Psoas muscle (tissue), 8 donors: ENCODE measurements around the gene SLC7A5. TPM values are rescaled to one million over a fixed set of nuclear protein-coding genes. Genes with fewer than 3 reads are reported as not detected.

Experiments
- ATAC-seq, 4 donors: fragments of 200-7000 bp; cut with Tn5 transposase; one replicate each; pipeline ENCODE4 v1.9.1; 2020; ENCODE audit warnings: moderate library complexity in 3 of 4, mild to moderate bottlenecking in 2 of 4
- DNase-seq, 2 donors: peaks; one replicate each; pipeline ENCODE4 v3.0.0-alpha.2; 2020
- H3K27ac ChIP-seq: fragments of 200-600 bp; one replicate; pipeline ENCODE4 v1.8.0; 2022
- H3K27me3 ChIP-seq, 3 donors: fragments of 200-600 bp in 1 of 3; one replicate each; pipeline versions ENCODE4 v1.6.1 to v1.8.0; 2013 to 2022; ENCODE audit warnings: low read length in 2 of 3, mild to moderate bottlenecking in 2 of 3, moderate library complexity in 1 of 3; ENCODE audit not compliant: insufficient read depth in 3 of 3
- H3K36me3 ChIP-seq, 2 donors: fragments of 200-600 bp in 1 of 2; one replicate each; pipeline versions ENCODE4 v1.6.1 to v1.8.0; 2013 to 2022; ENCODE audit warnings: low read depth in 1 of 2, mild to moderate bottlenecking in 1 of 2, moderate library complexity in 1 of 2; ENCODE audit not compliant: insufficient read depth in 1 of 2
- H3K4me1 ChIP-seq: fragments of 200-600 bp; one replicate; pipeline ENCODE4 v1.8.0; 2022
- H3K4me3 ChIP-seq: fragments of 200-600 bp; one replicate; pipeline ENCODE4 v1.8.0; 2022; ENCODE audit warnings: mild to moderate bottlenecking
- H3K9me3 ChIP-seq: fragments of 200-600 bp; one replicate; pipeline ENCODE4 v1.8.0; 2022
- CTCF ChIP-seq: fragments of 200-600 bp; IDR thresholded peaks from one replicate; pipeline ENCODE4 v1.8.0; 2022; ENCODE audit warnings: antibody characterized with exemption
- WGBS, 3 donors: extraction: QIAGEN DNeasy Blood & Tissue Kit; methylation state at CpG; one replicate each; pipeline versions ENCODE4 v1.1.6 to v1.1.7; 2013; 5-methylcytosine and 5-hydroxymethylcytosine counted together
- intact Hi-C, 2 donors: fragments of 100-400 bp; cut with DNase I; formaldehyde crosslinking; loops; one replicate each; pipeline versions ENCODE4 v1.11.0 to v1.14.2; 2022
- polyA plus RNA-seq, 3 donors: library from polyadenylated mRNA; stranded (reverse); fragments of 200-250 nt; gene quantifications; one replicate each; pipeline ENCODE4 v1.2.3, GENCODE V29; 2013
- total RNA-seq, 4 donors: library from RNA; stranded (reverse); fragmentation: NEBNext Ultra II Directional in 2 of 4; extraction: Animal tissue kit (Norgen Biotek cat#: 25700) in 2 of 4; gene quantifications; one replicate each; pipeline versions ENCODE4 v1.2.1 to v1.2.4, GENCODE V29; 2021 to 2023
- donor health status: healthy with polysubstance abuse.
- donor health status: DM: no; HTN: no; CAD: no; lungs with moderate emphysema.
- donor health status: Bipolar disorder and iron deficiency.
- donor health status: healthy.
- donor health status: DM: yes; HTN: yes; CAD: no.
- donor health status: DM: no; HTN: no; CAD: no.
- donor health status: DM: no; HTN: no; CAD: no.
- donor health status: DM: yes; HTN: yes; CAD: no.

Gene SLC7A5
- total and polyA plus RNA-seq, 7 donors: 9.8 to 63.6 (median 20.2) TPM

- no peaks in the 10 kb centered on the region for H3K4me1 ChIP-seq
- H3K36me3 ChIP-seq: peaks cover 2 to 94% of the 10 kb centered on the region in 2 donors
- 53 to 78% (median 57%) methylated on average over 22 to 23 of the region's 23 CpGs for WGBS, 3 donors
- intact Hi-C loops: no loop called here
- H3K9me3 ChIP-seq: no peaks in the 10 kb centered on the region
- ATAC-seq (peak in 3 of 4 donors; percentile 42 to 60 (median 49)), DNase-seq (no peak)
- peak overlapping the region; percentile 25 for H3K27ac ChIP-seq
- H3K4me3 ChIP-seq: no peak overlapping the region
- no peak for TF ChIP-seq CTCF
- no peaks in the 10 kb centered on the region for H3K27me3 ChIP-seq
Measured at GRCh38 chr16:87834005-87834667, 35.2 kb downstream of the SLC7A5 start.

GRCh38 chr16:87833548-87833947 lies 35.8 kb downstream of the SLC7A5 start:
- Histone ChIP-seq H3K9me3 (no peaks in the 10 kb centered on the region), H3K4me1 (no peaks in the 10 kb centered on the region), H3K27ac (no peak overlapping the region), H3K36me3 (peaks cover 2 to 88% of the 10 kb centered on the region in 2 donors), H3K27me3 (no peaks in the 10 kb centered on the region), H3K4me3 (no peak overlapping the region)
- no peak for ATAC-seq
- 91 to 96% (median 92%) methylated on average over 10 to 16 of the region's 16 CpGs for WGBS, 3 donors
- no peak for DNase-seq
- intact Hi-C loops: no loop called here
- TF ChIP-seq CTCF: no peak

GRCh38 chr16:87832741-87833502 lies 36.4 kb downstream of the SLC7A5 start:
- Histone ChIP-seq H3K4me3 (no peak overlapping the region), H3K36me3 (peaks cover 0 to 82% of the 10 kb centered on the region in 2 donors), H3K9me3 (no peaks in the 10 kb centered on the region), H3K27me3 (no peaks in the 10 kb centered on the region), H3K27ac (no peak overlapping the region), H3K4me1 (no peaks in the 10 kb centered on the region)
- intact Hi-C loops: no loop called here
- 92 to 94% (median 92%) methylated on average over 31 to 34 of the region's 34 CpGs for WGBS, 3 donors
- DNase-seq: no peak
- ATAC-seq: no peak
- no peak for TF ChIP-seq CTCF

GRCh38 chr16:87832137-87832527 lies 37.2 kb downstream of the SLC7A5 start:
- DNase-seq (no peak), ATAC-seq (no peak)
- H3K27ac ChIP-seq: no peak overlapping the region
- TF ChIP-seq CTCF: no peak
- intact Hi-C loops: no loop called here
- no peaks in the 10 kb centered on the region for H3K27me3 ChIP-seq
- peaks cover 0 to 74% of the 10 kb centered on the region in 2 donors for H3K36me3 ChIP-seq
- no peaks in the 10 kb centered on the region for H3K9me3 ChIP-seq
- H3K4me1 ChIP-seq: no peaks in the 10 kb centered on the region
- 78 to 85% (median 81%) methylated on average over 6 of the region's 6 CpGs for WGBS, 3 donors
- no peak overlapping the region for H3K4me3 ChIP-seq
